Measurements from ENCODE around the gene SLC15A3.
A peak's percentile ranks its signal among the peaks of the same experiment; 100 is the strongest.

Gene SLC15A3

GRCh38 chr11:60921777-60922335, 30.1 kb downstream of the SLC15A3 start:
- DNase-seq (ENCODE audit: low read depth) = no peak
- H3K4me3 ChIP-seq (ENCODE audit: low read length) = no peak overlapping the region
- TF ChIP-seq CTCF (conservative IDR thresholded peaks at IDR 0.05; ENCODE audit: low read depth, low read length) = no peak

- DNase-seq (ENCODE audit: low read depth) = no peak
- H3K4me3 ChIP-seq (ENCODE audit: low read length) = no peak overlapping the region
- no peak for TF ChIP-seq CTCF (conservative IDR thresholded peaks at IDR 0.05; ENCODE audit: low read depth, low read length)
Observed at GRCh38 chr11:60921259-60921658, 30.7 kb downstream of the SLC15A3 start.

GRCh38 chr11:60919956-60920355, 32.0 kb downstream of the SLC15A3 start:
- no peak for TF ChIP-seq CTCF (conservative IDR thresholded peaks at IDR 0.05; ENCODE audit: low read depth, low read length)
- no peak overlapping the region for H3K4me3 ChIP-seq (ENCODE audit: low read length)
- DNase-seq (ENCODE audit: low read depth) = no peak

- H3K4me3 ChIP-seq (ENCODE audit: low read length) = no peak overlapping the region
- TF ChIP-seq CTCF (conservative IDR thresholded peaks at IDR 0.05; ENCODE audit: low read depth, low read length) = no peak
- DNase-seq (ENCODE audit: low read depth) = no peak
Observed at GRCh38 chr11:60919320-60919719, 32.7 kb downstream of the SLC15A3 start.

- H3K4me3 ChIP-seq (ENCODE audit: low read length) = no peak overlapping the region
- DNase-seq (ENCODE audit: low read depth) = peak; percentile 93
- no peak for TF ChIP-seq CTCF (conservative IDR thresholded peaks at IDR 0.05; ENCODE audit: low read depth, low read length)
Observed at GRCh38 chr11:60918939-60919265, 33.1 kb downstream of the SLC15A3 start.

GRCh38 chr11:60918251-60918938, 33.6 kb downstream of the SLC15A3 start:
- H3K4me3 ChIP-seq (ENCODE audit: low read length) = no peak overlapping the region
- no peak for TF ChIP-seq CTCF (conservative IDR thresholded peaks at IDR 0.05; ENCODE audit: low read depth, low read length)
- DNase-seq (ENCODE audit: low read depth) = no peak

- no peak overlapping the region for H3K4me3 ChIP-seq (ENCODE audit: low read length)
- TF ChIP-seq CTCF (conservative IDR thresholded peaks at IDR 0.05; ENCODE audit: low read depth, low read length) = no peak
- DNase-seq (ENCODE audit: low read depth) = no peak
Observed at GRCh38 chr11:60917267-60917666, 34.7 kb downstream of the SLC15A3 start.

All from retinal pigment epithelial cell (primary cell).